ENCODE results near the gene PTCH1.

GRCh38 chr9:95498641-95499040 is 18.1 kb downstream of the PTCH1 start:
- TF ChIP-seq CTCF (IDR thresholded peaks at IDR 0.05; ENCODE audit: poor library complexity) (no peak), EZH2 (IDR thresholded peaks at IDR 0.05; ENCODE audit: borderline replicate concordance) (no peak)

Measured in hepatocyte (in vitro differentiated cells).